HepG2 (cell line): ENCODE results near the gene IFT57. TPM values are rescaled to one million over a fixed set of nuclear protein-coding genes. Genes with fewer than 3 reads are reported as not detected.

Experiments
- ATAC-seq: fragments of 200-7000 bp; cut with Tn5 transposase; 3 replicates; pipeline ENCODE4 v1.9.1; 2020; ENCODE audit warnings: mild to moderate bottlenecking, moderate library complexity
- BruUV-seq: library from RNA; stranded (reverse); fragments of 400-500 nt; replicated peaks from 2 replicates; lab custom pipeline; 2021; lab: Mats Ljungman, UMichigan
- CTCF ChIA-PET: fragments of 300-600 bp; formaldehyde crosslinking; extraction: SDS; loops from one replicate; lab custom pipeline; 2021; ENCODE audit warnings: low total read pairs, inconsistent platforms, low intra/inter-chr PET ratio; lab: Yijun Ruan, JAX
- POLR2A ChIA-PET: fragments of 350-600 bp; sonication (Branson Sonifier 250); formaldehyde crosslinking; loops from one replicate; lab custom pipeline; 2020; ENCODE audit warnings: antibody characterized with exemption, inconsistent platforms; lab: Yijun Ruan, JAX
- DNase-seq: peaks from one replicate; pipeline ENCODE4 v3.0.0-alpha.2; 2015; ENCODE audit warnings: low spot score
- FAIRE-seq: peaks from 3 replicates; lab custom pipeline; 2011; peaks lifted over from hg19 to GRCh38; lab: Jason Lieb, UNC
- H2AFZ ChIP-seq: one replicate; pipeline ENCODE4 v1.6.1; 2011; ENCODE audit warnings: low read length, inconsistent platforms
- H3K27ac ChIP-seq: fragments of 300-600 bp; 3 replicates; pipeline ENCODE4 v1.8.0; 2011; ENCODE audit warnings: mixed run types, mild to moderate bottlenecking, mixed read lengths, low read length, inconsistent platforms; ENCODE audit not compliant: insufficient read depth; ENCODE audit errors: extremely low read length
- H3K27me3 ChIP-seq, 2 experiments: fragments of 200-600 bp in 1 of 2; 2 replicates in 1 of 2; 3 replicates in 1 of 2; pipeline versions ENCODE4 v1.6.0 to v1.8.0; 2011; ENCODE audit warnings: low read length in 2 of 2, mild to moderate bottlenecking in 2 of 2, moderate library complexity in 2 of 2, inconsistent platforms in 1 of 2; ENCODE audit not compliant: insufficient read depth in 2 of 2, control insufficient read depth in 1 of 2
- H3K36me3 ChIP-seq, 2 experiments: fragments of 200-600 bp in 1 of 2; replicated peaks in 1 of 2; 2 replicates in 1 of 2; 3 replicates in 1 of 2; pipeline versions ENCODE4 v1.5.1 to v1.8.0; 2011; ENCODE audit warnings: low read length in 2 of 2, inconsistent platforms in 1 of 2; ENCODE audit not compliant: insufficient read depth in 2 of 2, control insufficient read depth in 1 of 2
- H3K4me1 ChIP-seq: 2 replicates; pipeline ENCODE4 v1.5.1; 2012; ENCODE audit warnings: low read length, inconsistent platforms; ENCODE audit not compliant: insufficient read depth
- H3K4me2 ChIP-seq: 2 replicates; pipeline ENCODE4 v1.6.0; 2011; ENCODE audit warnings: low read depth, low read length, inconsistent platforms
- H3K4me3 ChIP-seq, 3 experiments: fragments of 200-600 bp in 1 of 3; sonication (generic), shearing (Covaris generic) in 1 of 3; replicated peaks in 1 of 3; 2 replicates each; pipeline ENCODE4 v1.5.1; 2011 to 2016; ENCODE audit warnings: low read length in 3 of 3, inconsistent platforms in 2 of 3, low read depth in 2 of 3, mild to moderate bottlenecking in 2 of 3, control low read depth in 1 of 3, mixed read lengths in 1 of 3; ENCODE audit not compliant: insufficient read depth in 1 of 3
- H3K79me2 ChIP-seq: one replicate; pipeline ENCODE4 v1.6.1; 2011; ENCODE audit warnings: low read length, inconsistent platforms; ENCODE audit not compliant: insufficient read depth
- H3K9ac ChIP-seq: 2 replicates; pipeline ENCODE4 v1.6.0; 2011; ENCODE audit warnings: mild to moderate bottlenecking, low read depth, low read length, inconsistent platforms; ENCODE audit not compliant: insufficient read depth
- H3K9me3 ChIP-seq: 2 replicates; pipeline ENCODE4 v1.5.1; 2012; ENCODE audit warnings: mild to moderate bottlenecking, low read length
- H4K20me1 ChIP-seq: 2 replicates; pipeline ENCODE4 v1.6.0; 2011; ENCODE audit warnings: inconsistent platforms, mild to moderate bottlenecking, low read length, moderate library complexity; ENCODE audit not compliant: insufficient read depth
- HMGA1 ChIP-seq: sonication (generic); formaldehyde crosslinking; conservative IDR thresholded peaks from 2 replicates; pipeline ENCODE4 v1.4.0; 2020; ENCODE audit warnings: missing genetic modification reagents
- SP4 ChIP-seq: sonication (generic); formaldehyde crosslinking; IDR thresholded peaks from 2 replicates; pipeline ENCODE4 v1.8.1; 2023; ENCODE audit warnings: mild to moderate bottlenecking, missing genetic modification reagents
- TAF15 ChIP-seq: fragments of 200-400 bp; formaldehyde crosslinking; IDR thresholded peaks from one replicate; pipeline ENCODE4 v1.6.1; 2018; ENCODE audit warnings: mild to moderate bottlenecking, low read depth, low read length; ENCODE audit not compliant: poor library complexity, severe bottlenecking
- in situ Hi-C: cut with HindIII; loops from 2 replicates; pipeline ENCODE4 v1.10.0; 2017; ENCODE audit warnings: low pct_unique_long_range_greater_than_20kb; ENCODE audit not compliant: extremely low pct_ligation_motif_present
- intact Hi-C: fragments of 100-400 bp; cut with micrococcal nuclease; formaldehyde crosslinking; loops from one replicate; pipeline ENCODE4 v1.10.0; 2022; ENCODE audit not compliant: unreplicated experiment
- polyA plus RNA-seq, 8 experiments: library from polyadenylated mRNA; depleted of rRNA in 3 of 8; stranded (reverse) in 7 of 8; unstranded in 1 of 8; fragments of >200 nt; fragmentation: Illumina TruSeq in 4 of 8; extraction: Trizol in 4 of 8; gene quantifications; 2 replicates each; pipeline versions ENCODE4 v1.2.1 to v1.2.3, GENCODE V29; 2011 to 2016; ENCODE audit warnings: low read depth in 4 of 8, missing spikeins in 1 of 8, mixed read lengths in 1 of 8; ENCODE audit not compliant: insufficient read depth in 1 of 8
- total RNA-seq, 5 experiments: library from RNA; depleted of rRNA; stranded (reverse); fragments of >200 nt; fragmentation: Illumina TruSeq; extraction: Trizol; gene quantifications; 2 replicates each; pipeline ENCODE4 v1.2.3, GENCODE V29; 2016; ENCODE audit warnings: low read depth in 1 of 5
- TF ChIP-seq, protein P1 (sequence below): sonication (generic); formaldehyde crosslinking; IDR thresholded peaks from 2 replicates; pipeline ENCODE4 v1.5.0; 2020; ENCODE audit warnings: mild to moderate bottlenecking, missing genetic modification reagents, borderline replicate concordance
- TF ChIP-seq, protein P2 (sequence below): sonication (generic); formaldehyde crosslinking; IDR thresholded peaks from 2 replicates; pipeline ENCODE4 v1.8.0; 2022; ENCODE audit warnings: mild to moderate bottlenecking, missing genetic modification reagents, borderline replicate concordance
- TF ChIP-seq, protein P3 (sequence below): sonication (generic); formaldehyde crosslinking; IDR thresholded peaks from 2 replicates; pipeline ENCODE4 v1.8.1; 2022; ENCODE audit warnings: mild to moderate bottlenecking, missing genetic modification reagents

IFT57 gene
- total and polyA plus RNA-seq, 2 of the 13 experiments (the other 11 are each of a cell fraction or from before 2014, with no cell fraction given): 5.5 to 14.5 TPM

DNA sequence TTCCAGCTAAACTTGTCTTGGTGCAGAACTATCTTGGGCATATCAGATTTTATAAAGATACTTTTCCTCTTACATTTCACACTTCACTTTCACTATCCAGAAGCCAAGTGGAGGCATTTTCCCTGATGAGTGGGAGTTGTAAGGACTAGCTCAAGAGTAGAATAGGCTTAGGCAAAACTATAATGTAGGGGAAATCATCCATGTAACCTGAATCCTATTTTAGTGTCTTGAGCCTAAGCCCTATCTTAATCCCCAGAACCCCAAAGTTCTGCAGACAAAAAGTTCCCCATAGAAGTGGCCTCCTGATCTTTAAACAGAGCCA, 89.2 kb downstream of the IFT57 start:
- Histone ChIP-seq H3K4me1 (no peaks in the 10 kb centered on the region), H3K79me2 (no peaks in the 10 kb centered on the region), H3K4me3 (no peak overlapping the region), H3K9ac (no peak overlapping the region), H2AFZ (no peak overlapping the region), H3K36me3 (no peaks in the 10 kb centered on the region), H3K4me2 (no peak overlapping the region), H3K9me3 (no peaks in the 10 kb centered on the region), H4K20me1 (no peaks in the 10 kb centered on the region), H3K27me3 (no peaks in the 10 kb centered on the region; a peak in 1 of 5 replicates), H3K27ac (no peak overlapping the region)
- in situ Hi-C loops (no loop called here), intact Hi-C loops (no loop called here)
- CTCF ChIA-PET: no interaction called here
- no peak for ATAC-seq
- POLR2A ChIA-PET: no interaction called here
- no peak for FAIRE-seq
- BruUV-seq: no TSS peak
- TF ChIP-seq SP4 (CRISPR knock-in tag): no peak
- TF ChIP-seq, protein P1, sequence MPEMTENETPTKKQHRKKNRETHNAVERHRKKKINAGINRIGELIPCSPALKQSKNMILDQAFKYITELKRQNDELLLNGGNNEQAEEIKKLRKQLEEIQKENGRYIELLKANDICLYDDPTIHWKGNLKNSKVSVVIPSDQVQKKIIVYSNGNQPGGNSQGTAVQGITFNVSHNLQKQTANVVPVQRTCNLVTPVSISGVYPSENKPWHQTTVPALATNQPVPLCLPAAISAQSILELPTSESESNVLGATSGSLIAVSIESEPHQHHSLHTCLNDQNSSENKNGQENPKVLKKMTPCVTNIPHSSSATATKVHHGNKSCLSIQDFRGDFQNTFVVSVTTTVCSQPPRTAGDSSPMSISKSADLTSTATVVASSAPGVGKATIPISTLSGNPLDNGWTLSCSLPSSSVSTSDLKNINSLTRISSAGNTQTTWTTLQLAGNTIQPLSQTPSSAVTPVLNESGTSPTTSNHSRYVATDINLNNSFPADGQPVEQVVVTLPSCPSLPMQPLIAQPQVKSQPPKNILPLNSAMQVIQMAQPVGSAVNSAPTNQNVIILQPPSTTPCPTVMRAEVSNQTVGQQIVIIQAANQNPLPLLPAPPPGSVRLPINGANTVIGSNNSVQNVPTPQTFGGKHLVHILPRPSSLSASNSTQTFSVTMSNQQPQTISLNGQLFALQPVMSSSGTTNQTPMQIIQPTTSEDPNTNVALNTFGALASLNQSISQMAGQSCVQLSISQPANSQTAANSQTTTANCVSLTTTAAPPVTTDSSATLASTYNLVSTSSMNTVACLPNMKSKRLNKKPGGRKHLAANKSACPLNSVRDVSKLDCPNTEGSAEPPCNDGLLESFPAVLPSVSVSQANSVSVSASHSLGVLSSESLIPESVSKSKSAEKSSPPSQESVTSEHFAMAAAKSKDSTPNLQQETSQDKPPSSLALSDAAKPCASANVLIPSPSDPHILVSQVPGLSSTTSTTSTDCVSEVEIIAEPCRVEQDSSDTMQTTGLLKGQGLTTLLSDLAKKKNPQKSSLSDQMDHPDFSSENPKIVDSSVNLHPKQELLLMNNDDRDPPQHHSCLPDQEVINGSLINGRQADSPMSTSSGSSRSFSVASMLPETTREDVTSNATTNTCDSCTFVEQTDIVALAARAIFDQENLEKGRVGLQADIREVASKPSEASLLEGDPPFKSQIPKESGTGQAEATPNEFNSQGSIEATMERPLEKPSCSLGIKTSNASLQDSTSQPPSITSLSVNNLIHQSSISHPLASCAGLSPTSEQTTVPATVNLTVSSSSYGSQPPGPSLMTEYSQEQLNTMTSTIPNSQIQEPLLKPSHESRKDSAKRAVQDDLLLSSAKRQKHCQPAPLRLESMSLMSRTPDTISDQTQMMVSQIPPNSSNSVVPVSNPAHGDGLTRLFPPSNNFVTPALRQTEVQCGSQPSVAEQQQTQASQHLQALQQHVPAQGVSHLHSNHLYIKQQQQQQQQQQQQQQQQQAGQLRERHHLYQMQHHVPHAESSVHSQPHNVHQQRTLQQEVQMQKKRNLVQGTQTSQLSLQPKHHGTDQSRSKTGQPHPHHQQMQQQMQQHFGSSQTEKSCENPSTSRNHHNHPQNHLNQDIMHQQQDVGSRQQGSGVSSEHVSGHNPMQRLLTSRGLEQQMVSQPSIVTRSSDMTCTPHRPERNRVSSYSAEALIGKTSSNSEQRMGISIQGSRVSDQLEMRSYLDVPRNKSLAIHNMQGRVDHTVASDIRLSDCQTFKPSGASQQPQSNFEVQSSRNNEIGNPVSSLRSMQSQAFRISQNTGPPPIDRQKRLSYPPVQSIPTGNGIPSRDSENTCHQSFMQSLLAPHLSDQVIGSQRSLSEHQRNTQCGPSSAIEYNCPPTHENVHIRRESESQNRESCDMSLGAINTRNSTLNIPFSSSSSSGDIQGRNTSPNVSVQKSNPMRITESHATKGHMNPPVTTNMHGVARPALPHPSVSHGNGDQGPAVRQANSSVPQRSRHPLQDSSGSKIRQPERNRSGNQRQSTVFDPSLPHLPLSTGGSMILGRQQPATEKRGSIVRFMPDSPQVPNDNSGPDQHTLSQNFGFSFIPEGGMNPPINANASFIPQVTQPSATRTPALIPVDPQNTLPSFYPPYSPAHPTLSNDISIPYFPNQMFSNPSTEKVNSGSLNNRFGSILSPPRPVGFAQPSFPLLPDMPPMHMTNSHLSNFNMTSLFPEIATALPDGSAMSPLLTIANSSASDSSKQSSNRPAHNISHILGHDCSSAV (CRISPR knock-in tag): no peak
- TF ChIP-seq, protein P2, sequence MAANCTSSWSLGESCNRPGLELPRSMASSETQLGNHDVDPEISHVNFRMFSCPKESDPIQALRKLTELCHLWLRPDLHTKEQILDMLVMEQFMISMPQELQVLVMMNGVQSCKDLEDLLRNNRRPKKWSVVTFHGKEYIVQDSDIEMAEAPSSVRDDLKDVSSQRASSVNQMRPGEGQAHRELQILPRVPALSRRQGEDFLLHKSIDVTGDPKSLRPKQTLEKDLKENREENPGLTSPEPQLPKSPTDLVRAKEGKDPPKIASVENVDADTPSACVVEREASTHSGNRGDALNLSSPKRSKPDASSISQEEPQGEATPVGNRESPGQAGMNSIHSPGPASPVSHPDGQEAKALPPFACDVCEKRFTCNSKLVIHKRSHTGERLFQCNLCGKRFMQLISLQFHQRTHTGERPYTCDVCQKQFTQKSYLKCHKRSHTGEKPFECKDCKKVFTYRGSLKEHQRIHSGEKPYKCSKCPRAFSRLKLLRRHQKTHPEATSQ (CRISPR knock-in tag): no peak
- TF ChIP-seq TAF15: no peak
- no peak for TF ChIP-seq HMGA1
- TF ChIP-seq, protein P3, sequence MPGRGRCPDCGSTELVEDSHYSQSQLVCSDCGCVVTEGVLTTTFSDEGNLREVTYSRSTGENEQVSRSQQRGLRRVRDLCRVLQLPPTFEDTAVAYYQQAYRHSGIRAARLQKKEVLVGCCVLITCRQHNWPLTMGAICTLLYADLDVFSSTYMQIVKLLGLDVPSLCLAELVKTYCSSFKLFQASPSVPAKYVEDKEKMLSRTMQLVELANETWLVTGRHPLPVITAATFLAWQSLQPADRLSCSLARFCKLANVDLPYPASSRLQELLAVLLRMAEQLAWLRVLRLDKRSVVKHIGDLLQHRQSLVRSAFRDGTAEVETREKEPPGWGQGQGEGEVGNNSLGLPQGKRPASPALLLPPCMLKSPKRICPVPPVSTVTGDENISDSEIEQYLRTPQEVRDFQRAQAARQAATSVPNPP: no peak
- no peak for DNase-seq
